GM19324 (cell line): ENCODE data around the gene HMGCS2.
"Not testable (repeated sequence)": the region's sequence is repeated elsewhere in the genome, so short reads cannot be mapped to it uniquely, and the experiment has no call there.

Source experiments
- ATAC-seq: cut with Tn5 transposase; IDR thresholded peaks from one replicate; pipeline ENCODE4 v1.9.1; 2021; ENCODE audit warnings: mild to moderate bottlenecking, moderate library complexity; ENCODE audit not compliant: unreplicated experiment, low FRiP score

Gene HMGCS2

DNA sequence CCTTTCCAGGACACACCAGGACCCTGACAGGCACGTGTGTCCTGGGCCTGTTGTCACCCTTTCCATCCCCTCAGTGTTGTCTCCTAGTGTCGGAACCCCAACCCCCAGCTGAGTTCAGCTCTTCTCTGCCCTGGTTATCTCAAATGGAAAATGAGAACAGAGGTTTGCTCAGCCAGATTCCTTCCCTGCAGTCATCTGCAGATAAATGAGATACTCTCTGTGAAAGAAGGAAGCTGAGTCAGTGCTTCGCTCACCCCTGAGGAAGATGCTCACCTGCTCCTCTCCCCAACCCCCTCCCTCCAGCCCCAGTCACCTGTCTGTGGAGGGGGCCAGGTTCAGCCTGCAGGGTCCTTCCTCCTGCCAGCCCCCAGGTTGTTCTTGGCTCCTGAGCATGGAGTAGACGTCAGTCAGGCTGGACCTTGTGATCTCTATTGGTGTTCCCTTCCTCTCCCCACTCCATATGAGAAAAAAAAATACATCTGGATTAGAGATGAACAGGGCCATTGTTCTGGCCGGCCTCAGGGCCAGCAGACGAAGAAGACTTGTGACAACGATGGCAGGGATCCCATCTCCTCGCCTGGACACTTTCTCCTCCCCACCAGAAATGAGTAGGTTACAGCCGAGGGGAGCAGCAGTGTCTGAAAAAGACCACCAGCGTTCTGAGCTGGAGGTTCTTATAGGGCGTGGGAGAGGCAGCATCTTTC lies 36.1 kb downstream of the HMGCS2 start:
- no peak for ATAC-seq

DNA sequence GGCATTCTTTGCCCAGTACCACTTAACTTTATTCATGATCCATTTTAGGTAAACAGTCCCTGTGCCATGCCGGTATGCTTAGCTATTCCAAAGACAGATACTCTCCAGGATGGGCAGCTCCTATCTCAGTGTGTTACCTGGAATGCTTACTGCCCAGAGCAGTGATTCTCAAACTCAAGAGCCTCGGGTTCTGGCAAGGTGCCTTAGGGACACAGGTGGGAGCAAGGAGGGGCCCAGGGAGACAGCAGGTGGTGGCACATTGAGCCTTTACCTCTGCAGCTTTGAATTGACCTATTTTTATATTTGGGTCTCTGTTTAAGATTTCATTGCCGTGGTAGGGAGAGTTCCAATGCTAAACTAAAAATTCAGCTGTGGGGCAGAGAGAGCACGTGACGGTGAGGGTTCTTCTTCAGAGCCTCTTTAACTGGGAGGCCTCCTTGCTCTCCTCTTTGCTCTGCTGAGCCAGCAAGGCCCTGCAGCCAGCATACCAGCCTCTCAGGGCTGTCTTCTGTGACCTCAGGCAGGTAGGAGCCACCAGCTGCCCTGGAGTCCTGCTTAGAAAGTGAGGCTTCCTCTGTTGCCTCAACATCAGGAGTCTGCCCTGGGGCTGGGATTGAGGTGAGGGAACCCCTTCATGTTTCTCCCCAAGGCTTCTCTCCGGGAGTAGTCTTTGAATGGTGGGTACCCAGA lies 36.8 kb downstream of the HMGCS2 start:
- ATAC-seq: no peak

DNA sequence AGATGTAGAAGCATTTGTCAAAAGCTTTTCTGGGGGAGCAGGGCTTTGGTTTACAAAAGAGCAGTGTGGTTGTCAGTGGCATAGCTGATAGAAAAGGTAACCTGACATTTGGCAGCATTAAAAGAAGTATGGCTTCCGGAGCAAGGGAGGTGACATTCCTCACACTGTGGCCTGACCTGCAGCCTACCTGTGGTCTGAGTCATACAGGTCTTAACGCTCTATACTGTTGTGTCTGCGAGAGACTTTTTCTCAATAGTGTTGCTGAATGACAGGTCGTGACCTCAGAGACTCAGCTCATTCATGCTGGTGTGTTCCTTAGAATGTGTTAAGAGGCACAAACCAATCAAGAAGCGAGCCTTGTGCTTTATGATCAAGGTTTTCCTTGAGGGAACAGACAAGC lies 37.6 kb downstream of the HMGCS2 start:
- no peak for ATAC-seq

DNA sequence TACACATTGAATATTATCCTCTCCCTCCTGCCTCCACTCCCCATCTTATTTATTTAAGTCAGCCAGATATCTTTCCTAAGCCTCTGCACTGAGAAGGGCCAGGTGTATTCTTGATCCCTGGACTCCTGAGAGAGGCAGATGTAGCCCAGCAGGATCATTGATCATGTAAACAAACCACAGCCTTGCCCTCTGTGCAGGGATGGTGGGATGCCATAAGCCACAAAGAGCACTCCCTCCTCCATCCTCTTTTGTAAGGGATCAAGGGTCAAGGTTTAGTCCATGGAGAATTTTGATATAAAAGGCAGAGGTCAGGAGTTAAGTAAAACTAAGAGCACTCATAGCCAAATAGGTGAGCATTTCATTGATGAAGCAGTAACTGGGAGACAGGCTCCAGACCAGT lies 39.7 kb downstream of the HMGCS2 start:
- no peak for ATAC-seq

DNA sequence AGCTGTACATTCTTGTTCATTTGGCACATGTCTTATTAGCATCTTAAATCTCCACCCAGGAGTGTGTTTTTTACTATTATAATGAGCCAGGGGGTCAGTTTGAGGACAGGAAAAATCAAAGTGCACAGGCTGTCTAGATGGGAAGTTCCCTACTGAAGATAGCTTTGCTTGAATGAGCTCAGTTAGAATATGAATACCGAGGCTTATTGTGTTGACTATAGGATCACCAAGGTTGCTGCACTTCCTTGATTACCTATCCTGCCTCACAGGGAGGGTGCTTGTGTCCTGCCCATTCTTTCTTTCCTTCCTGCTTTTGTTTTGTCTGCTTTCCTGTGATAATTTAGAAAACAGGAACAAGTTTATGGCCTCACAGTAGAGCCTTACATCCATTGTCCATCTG lies 40.7 kb downstream of the HMGCS2 start:
- no peak for ATAC-seq

DNA sequence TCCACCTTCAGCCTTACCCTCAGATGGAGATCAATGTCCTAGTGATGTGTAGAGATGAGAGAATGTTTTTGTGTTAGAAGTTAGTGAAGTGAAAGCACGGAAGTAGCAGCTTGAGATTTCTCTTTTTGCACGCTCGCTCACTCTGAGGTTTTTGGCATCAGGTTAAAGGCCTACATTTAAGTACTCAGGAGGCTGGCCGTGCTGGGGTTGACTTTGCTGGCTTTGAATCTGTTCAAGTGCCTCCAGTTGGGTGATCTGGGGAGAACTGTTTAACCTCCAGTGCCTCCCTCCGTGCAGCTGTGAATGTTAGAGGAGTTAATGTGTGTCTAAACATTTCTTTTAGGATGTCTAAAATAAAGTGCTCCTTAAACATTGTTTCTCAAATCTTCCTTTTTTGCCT lies 43.1 kb downstream of the HMGCS2 start:
- ATAC-seq: no peak

DNA sequence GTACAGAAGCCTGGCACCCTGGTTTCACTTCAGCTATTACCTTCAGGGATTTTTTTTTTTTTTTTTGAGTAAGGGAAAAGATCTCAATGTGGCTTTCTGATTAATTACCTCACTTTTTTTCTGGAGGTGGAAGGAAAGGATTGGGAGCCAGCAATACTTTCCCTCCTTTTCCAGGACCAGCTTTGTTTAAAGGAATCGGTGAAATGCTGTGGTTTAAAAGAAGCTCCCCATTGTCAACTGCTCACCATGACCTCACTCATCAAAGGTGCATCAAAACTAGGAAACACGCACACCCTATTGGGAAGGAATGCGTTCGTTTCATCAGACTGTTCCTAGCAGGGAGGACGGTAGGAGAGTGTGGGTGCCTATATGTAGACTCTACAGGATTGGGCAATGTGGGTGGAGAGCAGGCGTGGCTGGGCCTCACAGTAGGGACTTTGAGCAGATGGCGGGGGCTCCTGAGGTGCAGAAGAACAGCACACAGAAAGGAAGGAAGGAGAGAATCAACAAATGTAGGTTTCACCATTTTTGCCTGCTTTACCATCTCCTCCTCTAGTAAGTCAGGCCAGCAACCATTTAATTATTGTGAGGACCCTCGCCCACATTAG lies 44.0 kb downstream of the HMGCS2 start:
- no peak for ATAC-seq

DNA sequence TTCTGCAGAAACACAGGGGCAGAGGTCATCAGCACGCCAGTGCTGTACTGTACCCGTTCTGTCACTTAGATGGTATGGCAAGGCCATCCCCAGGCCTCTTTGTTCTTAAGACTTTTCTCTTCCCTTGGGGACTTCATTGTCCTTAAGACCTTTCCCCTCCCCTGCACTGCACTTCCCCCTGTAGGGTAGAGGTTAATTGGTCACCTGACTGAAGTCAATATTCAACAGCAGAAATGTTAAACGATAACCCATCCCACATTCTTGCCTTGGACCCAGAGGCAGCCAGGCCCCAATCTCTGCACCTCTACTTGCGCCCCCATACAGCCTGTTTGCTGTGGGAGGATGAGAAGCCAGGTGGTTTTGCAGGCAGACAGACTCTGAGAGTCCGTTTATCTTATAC lies 46.8 kb downstream of the HMGCS2 start:
- ATAC-seq: no peak

DNA sequence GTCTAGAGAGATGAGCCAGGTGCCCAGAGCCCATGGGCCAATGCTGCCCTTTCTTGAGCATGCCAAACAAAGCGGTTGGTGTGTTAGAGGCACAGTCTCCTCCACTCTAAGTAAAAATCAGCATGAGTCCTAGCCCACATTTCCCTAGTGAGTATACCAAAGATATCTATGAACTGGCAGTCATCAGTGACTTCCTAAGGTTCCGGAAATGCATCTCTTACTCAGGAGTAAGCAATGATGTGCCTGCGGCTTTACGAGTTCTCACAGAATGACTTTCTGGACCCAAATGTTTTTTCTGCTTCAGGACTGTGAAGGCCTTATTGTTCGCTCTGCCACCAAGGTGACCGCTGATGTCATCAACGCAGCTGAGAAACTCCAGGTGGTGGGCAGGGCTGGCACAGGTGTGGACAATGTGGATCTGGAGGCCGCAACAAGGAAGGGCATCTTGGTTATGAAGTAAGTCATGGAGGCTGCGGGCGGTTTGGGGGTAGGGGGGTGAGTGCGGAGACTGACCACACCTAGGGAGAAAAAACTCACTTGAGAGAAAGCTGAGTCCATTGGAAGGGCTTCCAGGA lies 47.8 kb downstream of the HMGCS2 start:
- ATAC-seq: no peak

DNA sequence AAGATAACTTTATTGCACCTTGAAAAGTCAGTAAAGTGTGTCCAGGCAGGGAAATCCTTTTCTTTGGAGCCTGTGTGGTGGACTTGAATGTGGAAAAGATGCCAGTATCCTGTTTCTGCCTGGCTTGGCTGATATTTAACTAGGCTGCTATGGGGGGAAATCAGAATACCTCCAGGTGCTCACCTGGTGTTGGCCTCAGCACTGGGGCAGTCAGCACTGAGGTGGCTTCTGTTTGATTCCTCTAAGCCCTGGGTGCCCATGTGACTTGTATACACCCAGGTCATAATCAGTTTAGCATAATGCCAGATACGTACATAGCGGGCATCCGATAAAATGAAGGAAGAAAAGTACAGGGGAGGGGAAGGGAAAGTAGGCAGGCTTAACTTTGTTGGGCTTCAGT lies 49.7 kb downstream of the HMGCS2 start:
- no peak for ATAC-seq

DNA sequence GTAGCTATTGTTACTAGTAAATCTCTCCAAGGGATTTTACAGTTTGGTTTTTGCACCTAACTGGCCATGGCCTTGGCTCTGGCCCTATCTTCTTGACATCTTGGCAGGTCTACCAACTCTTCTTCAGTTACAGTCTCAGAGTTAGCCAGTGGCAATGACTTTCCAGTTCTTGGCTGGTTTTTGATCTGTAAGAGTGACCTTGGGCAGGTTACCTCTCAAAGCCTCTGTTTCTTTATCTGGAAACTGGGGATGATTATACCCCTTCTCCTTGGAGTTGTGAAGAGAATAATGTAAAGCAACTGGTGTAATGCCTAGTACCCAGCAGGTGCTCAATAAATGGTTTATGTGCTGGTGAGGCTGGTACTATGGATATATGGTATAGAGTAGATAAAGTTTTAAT lies 50.3 kb downstream of the HMGCS2 start:
- no peak for ATAC-seq

DNA sequence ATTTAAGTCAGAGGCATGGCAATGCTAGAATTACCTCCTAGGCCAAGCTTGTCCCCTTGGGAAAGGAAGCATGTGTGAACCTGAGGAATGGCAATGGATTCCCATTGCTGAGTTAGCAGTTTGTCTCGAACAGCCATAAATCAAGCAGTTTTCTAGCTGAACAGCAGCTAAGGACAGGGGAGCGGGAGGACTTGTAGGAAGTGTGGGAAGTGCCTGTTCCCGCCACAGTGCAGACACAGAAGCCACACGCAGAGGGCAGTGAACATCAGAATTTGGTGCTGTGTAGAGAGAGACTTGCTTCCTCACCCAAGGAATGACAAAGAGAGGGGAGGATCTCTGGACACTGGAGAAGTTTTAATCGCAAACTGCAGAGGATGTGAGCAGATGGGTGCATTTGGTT lies 53.2 kb downstream of the HMGCS2 start:
- no peak for ATAC-seq

DNA sequence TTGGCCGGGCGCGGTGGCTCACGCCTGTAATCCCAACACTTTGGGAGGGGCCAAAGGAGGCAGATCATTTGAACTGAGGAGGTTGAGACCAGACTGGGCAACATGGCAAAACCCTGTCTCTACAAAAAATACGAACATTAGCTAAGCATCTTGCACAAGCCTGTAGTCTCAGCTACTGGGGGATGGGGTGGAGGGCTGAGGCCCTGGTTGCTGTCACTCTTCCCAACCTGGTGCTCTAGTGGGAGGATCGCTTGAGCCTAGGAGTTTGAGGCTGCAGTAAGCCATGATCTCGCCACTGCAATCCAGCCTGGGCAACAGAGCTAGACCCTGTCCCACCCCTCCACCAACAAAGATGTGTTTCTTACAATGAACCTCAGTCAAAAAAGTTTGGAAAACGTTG lies 54.1 kb downstream of the HMGCS2 start:
- ATAC-seq: no peak

DNA sequence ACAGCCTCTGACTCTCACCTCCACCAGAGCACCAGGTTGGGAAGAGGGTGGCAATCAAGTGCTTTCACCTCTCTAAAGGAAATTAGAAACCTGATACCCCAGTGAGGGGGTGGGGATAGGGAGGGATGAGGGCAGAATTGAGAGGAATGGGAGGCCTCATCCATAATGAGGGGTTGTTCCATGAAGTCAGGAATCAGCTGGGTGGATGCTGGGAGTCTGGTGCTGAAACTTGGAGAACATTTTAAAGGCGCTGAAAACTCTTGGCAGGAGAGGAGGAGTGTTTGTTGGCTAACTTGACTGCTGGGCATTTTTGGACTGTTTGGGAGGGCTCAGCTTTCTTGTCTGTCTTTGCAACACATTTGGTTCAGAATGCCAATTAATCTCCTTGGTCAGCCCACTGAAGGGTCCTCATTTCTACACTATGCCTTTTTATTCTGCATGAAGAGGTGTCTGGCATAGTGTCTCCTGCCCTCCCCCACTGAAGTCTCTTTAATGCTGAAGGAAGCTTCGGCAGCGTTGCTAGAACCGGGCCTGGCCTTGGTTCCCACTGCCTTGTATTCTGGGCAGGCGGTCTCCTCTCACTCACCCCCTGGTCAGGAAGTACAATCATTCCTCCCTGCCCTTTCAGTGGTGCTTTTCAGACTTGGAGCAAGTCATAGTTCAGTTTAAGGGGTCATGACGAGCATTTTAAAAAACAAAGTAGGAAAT lies 54.8 kb downstream of the HMGCS2 start:
- no peak for ATAC-seq

DNA sequence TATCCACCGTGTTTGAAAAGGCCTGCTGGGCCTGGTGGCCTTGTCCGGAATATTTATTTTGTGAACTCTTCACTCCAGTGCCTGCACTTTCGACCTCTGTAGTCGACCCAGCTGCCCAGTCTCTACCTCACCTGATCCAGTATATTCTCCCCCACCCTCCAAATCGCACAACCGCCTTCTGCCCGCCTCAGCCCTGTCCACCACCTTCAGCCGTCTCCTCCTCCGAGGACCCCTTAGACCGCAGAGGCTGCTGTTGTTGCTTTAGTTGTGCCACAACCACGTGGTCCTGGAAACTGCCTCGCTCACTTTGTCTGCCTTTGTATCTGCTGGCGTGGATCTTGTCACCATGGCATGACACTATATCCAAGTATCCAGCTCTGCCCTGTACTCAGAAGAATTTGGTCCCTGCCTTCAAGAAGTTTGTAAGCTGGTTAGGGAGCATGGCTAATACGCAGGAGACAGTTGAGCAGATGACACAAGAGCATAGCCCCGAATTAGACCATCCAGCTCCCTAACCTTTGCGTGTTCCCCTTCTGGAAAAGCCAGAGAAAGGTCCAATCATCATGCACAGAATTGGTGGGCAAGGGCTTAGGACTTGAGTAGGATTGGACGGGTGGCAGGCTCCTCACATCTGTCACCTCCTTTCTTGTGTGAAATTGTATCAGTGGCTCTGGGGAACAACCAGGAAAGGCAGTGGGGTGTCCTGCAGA lies 55.5 kb downstream of the HMGCS2 start:
- no peak for ATAC-seq

DNA sequence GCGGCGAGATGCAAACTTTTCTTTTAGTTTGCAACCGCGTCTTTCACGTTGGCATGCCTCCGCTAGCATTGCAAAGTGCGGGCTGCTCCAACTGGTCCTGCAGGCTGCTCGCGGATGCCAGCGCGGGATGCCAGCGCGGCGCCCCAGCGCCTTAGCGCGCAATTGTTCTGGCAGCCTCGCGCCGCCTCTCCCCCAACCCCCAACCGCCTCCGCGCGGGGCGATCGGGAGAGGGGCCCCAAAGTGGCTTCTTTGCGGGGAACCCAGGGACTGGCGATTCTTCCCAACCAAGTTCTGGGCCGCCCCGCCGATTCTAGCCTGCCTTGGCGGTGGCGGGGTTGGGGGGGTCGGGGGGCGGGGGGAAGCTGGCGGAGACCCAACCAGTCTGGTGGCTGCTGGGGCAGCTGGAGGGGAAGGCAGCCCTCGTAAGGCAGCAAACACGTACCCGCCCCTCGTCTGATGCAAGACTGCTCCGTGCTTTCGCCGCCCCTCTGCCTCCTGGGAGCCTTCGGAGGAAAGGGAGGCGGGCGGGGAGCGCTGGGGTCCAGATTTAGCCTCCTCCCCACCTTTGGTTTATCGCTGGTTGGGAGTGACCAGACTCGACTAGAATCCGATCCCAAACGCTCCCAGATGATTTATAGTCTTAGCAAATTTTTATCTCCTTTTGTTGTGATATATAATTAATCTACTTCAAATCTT lies 56.2 kb downstream of the HMGCS2 start:
- no peak for ATAC-seq

DNA sequence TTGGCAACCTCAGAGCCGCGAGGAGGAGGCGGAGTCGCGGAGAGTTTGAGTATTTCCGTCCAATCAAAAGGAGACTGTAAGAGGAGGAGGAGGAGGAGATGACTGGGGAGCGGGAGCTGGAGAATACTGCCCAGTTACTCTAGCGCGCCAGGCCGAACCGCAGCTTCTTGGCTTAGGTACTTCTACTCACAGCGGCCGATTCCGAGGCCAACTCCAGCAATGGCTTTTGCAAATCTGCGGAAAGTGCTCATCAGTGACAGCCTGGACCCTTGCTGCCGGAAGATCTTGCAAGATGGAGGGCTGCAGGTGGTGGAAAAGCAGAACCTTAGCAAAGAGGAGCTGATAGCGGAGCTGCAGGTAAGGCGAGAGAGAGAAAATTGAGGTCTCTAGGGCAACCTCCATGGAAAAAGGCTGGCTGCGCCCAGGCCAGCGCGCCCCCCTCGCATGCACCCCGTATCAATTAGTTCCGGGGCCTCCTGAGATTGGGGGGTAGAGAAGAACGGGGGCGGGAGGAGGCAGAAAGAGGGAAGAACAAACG lies 56.8 kb downstream of the HMGCS2 start, which contains the start of gene PHGDH:
PHGDH (plus strand) TSS at position 131 of the 538 bp plus-strand sequence; CDS start at position 220, 89 bp downstream.
- ATAC-seq: no peak

DNA sequence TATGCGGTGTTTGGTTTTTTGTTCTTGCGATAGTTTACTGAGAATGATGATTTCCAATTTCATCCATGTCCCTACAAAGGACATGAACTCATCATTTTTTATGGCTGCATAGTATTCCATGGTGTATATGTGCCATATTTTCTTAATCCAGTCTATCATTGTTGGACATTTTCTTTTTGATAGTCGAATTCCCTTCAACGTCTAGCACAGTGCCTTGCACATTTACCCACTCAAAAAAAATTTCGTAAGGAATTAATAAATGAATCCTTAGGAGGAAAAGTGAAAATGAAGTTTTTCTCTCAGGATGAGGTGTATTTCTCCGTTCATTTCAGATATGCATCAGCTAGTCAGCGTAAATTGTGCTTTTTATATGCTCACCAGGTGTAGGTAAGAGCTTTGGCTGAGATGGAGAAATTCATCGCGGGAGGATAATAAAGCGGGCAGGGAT lies 57.3 kb downstream of the HMGCS2 start:
- ATAC-seq: not testable (repeated sequence)

DNA sequence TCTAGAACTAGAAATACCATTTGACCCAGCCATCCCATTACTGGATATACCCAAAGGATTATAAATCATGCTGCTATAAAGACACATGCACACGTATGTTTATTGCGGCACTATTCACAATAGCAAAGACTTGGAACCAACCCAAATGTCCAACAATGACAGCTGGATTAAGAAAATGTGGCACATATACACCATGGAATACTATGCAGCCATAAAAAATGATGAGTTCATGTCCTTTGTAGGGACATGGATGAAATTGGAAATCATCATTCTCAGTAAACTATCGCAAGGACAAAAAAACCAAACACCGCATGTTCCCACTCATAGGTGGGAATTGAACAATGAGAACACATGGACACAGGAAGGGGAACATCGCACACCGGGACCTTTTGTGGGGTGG lies 62.1 kb downstream of the HMGCS2 start:
- ATAC-seq: not testable (repeated sequence)
